Psoas muscle (tissue), 8 donors: ENCODE results near the gene PHF12. TPM values are rescaled to one million over a fixed set of nuclear protein-coding genes. Genes with fewer than 3 reads are reported as not detected.

Experiments
- ATAC-seq, 4 donors: fragments of 200-7000 bp; cut with Tn5 transposase; one replicate each; pipeline ENCODE4 v1.9.1; 2020; ENCODE audit warnings: moderate library complexity in 3 of 4, mild to moderate bottlenecking in 2 of 4
- DNase-seq, 2 donors: peaks; one replicate each; pipeline ENCODE4 v3.0.0-alpha.2; 2020
- H3K27ac ChIP-seq: fragments of 200-600 bp; one replicate; pipeline ENCODE4 v1.8.0; 2022
- H3K27me3 ChIP-seq, 3 donors: fragments of 200-600 bp in 1 of 3; one replicate each; pipeline versions ENCODE4 v1.6.1 to v1.8.0; 2013 to 2022; ENCODE audit warnings: low read length in 2 of 3, mild to moderate bottlenecking in 2 of 3, moderate library complexity in 1 of 3; ENCODE audit not compliant: insufficient read depth in 3 of 3
- H3K36me3 ChIP-seq, 2 donors: fragments of 200-600 bp in 1 of 2; one replicate each; pipeline versions ENCODE4 v1.6.1 to v1.8.0; 2013 to 2022; ENCODE audit warnings: low read depth in 1 of 2, mild to moderate bottlenecking in 1 of 2, moderate library complexity in 1 of 2; ENCODE audit not compliant: insufficient read depth in 1 of 2
- H3K4me1 ChIP-seq: fragments of 200-600 bp; one replicate; pipeline ENCODE4 v1.8.0; 2022
- H3K4me3 ChIP-seq: fragments of 200-600 bp; one replicate; pipeline ENCODE4 v1.8.0; 2022; ENCODE audit warnings: mild to moderate bottlenecking
- H3K9me3 ChIP-seq: fragments of 200-600 bp; one replicate; pipeline ENCODE4 v1.8.0; 2022
- WGBS, 3 donors: extraction: QIAGEN DNeasy Blood & Tissue Kit; methylation state at CpG; one replicate each; pipeline versions ENCODE4 v1.1.6 to v1.1.7; 2013; 5-methylcytosine and 5-hydroxymethylcytosine counted together
- intact Hi-C, 2 donors: fragments of 100-400 bp; cut with DNase I; formaldehyde crosslinking; loops; one replicate each; pipeline versions ENCODE4 v1.11.0 to v1.14.2; 2022
- polyA plus RNA-seq, 3 donors: library from polyadenylated mRNA; stranded (reverse); fragments of 200-250 nt; gene quantifications; one replicate each; pipeline ENCODE4 v1.2.3, GENCODE V29; 2013
- total RNA-seq, 4 donors: library from RNA; stranded (reverse); fragmentation: NEBNext Ultra II Directional in 2 of 4; extraction: Animal tissue kit (Norgen Biotek cat#: 25700) in 2 of 4; gene quantifications; one replicate each; pipeline versions ENCODE4 v1.2.1 to v1.2.4, GENCODE V29; 2021 to 2023
- TF ChIP-seq, protein P1 (sequence below): fragments of 200-600 bp; IDR thresholded peaks from one replicate; pipeline ENCODE4 v1.8.0; 2022; ENCODE audit warnings: antibody characterized with exemption
- donor health status: healthy with polysubstance abuse.
- donor health status: DM: no; HTN: no; CAD: no; lungs with moderate emphysema.
- donor health status: Bipolar disorder and iron deficiency.
- donor health status: healthy.
- donor health status: DM: yes; HTN: yes; CAD: no.
- donor health status: DM: no; HTN: no; CAD: no.
- donor health status: DM: no; HTN: no; CAD: no.
- donor health status: DM: yes; HTN: yes; CAD: no.

PHF12 gene
- total and polyA plus RNA-seq, 7 donors: 7.3 to 28.6 (median 22.3) TPM

DNA sequence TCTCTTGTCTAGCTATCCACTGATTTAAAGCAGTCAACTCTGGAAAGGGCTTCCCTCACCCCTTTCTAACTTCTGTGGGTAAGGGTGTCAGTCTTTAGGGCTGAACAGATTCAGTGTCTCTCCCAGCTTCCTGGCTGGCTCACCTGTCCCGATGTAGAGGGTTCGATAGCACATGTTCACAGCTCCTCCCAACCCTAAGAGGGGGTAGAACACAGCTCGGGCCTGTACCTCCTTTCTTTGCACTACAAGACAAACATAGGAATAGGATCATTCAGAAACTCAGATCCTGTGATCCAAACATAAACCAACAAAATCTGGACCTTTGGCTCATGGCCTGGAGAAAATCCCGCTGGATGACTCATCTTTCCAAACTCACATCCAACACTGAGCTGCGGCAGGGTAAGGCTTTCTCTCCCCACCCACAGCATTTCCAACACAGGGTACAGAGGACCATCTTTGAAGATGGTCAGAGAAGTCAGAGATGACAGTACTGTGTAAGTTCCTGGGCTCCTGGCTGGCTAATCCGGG lies 42.6 kb downstream of the PHF12 start:
- Histone ChIP-seq H3K27me3 (no peaks in the 10 kb centered on the region), H3K36me3 (peaks cover 15 to 83% of the 10 kb centered on the region in 2 donors), H3K9me3 (no peaks in the 10 kb centered on the region), H3K4me3 (no peak overlapping the region), H3K27ac (peak overlapping the region; percentile 61), H3K4me1 (peaks cover 15% of the 10 kb centered on the region)
- DNase-seq (no peak), ATAC-seq (peak in 3 of 4 donors; percentile 24 to 51 (median 40))
- TF ChIP-seq, protein P1, sequence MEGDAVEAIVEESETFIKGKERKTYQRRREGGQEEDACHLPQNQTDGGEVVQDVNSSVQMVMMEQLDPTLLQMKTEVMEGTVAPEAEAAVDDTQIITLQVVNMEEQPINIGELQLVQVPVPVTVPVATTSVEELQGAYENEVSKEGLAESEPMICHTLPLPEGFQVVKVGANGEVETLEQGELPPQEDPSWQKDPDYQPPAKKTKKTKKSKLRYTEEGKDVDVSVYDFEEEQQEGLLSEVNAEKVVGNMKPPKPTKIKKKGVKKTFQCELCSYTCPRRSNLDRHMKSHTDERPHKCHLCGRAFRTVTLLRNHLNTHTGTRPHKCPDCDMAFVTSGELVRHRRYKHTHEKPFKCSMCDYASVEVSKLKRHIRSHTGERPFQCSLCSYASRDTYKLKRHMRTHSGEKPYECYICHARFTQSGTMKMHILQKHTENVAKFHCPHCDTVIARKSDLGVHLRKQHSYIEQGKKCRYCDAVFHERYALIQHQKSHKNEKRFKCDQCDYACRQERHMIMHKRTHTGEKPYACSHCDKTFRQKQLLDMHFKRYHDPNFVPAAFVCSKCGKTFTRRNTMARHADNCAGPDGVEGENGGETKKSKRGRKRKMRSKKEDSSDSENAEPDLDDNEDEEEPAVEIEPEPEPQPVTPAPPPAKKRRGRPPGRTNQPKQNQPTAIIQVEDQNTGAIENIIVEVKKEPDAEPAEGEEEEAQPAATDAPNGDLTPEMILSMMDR: no peak
- 27 to 40% (median 34%) methylated on average over 6 of the region's 6 CpGs for WGBS, 3 donors
- intact Hi-C loops: no loop called here

DNA sequence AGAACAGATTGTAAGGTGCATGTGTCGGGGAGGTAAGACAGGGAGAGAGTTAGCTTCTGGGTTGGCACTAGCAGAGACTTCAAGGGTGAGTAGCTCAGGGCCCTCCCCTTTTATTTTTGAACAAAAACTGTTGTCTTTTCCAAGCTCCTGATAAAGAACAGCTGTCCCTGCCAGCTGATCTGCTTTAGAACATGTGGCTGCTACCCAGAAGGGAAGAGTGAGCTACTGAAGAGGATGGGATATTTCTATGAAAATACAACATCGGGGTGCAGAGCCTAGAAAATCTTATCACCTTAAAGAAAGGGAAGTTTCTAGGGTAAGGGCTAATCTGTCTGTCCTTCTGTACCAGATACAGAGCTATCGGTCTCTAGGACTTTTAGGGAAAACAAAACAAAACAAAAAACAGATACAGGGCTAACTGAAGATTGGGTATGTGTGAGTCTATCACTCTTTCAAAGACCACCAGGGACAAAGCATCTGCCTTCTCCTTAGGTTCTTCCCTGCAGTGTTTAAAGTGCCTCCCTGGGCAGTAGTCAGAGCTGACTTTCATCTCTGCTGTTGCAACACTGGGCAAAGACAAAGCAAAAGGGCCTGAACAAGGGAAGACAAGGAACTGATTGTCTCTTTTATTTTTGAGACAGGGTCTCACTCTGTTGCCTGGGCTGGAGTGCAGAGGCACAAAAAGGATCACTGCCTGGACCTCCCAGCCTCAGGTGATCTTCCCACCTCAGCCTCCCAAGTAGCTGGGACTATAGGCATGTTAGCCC lies 43.4 kb downstream of the PHF12 start:
- no peak for DNase-seq
- no peaks in the 10 kb centered on the region for H3K27me3 ChIP-seq
- 71 to 84% (median 83%) methylated on average over 3 of the region's 3 CpGs for WGBS, 3 donors
- intact Hi-C loops: no loop called here
- TF ChIP-seq, protein P1: no peak
- H3K4me3 ChIP-seq: no peak overlapping the region
- no peak for ATAC-seq
- peaks cover 20% of the 10 kb centered on the region for H3K4me1 ChIP-seq
- H3K36me3 ChIP-seq: peaks cover 14 to 75% of the 10 kb centered on the region in 2 donors
- peak overlapping the region; percentile 61 for H3K27ac ChIP-seq
- H3K9me3 ChIP-seq: no peaks in the 10 kb centered on the region

DNA sequence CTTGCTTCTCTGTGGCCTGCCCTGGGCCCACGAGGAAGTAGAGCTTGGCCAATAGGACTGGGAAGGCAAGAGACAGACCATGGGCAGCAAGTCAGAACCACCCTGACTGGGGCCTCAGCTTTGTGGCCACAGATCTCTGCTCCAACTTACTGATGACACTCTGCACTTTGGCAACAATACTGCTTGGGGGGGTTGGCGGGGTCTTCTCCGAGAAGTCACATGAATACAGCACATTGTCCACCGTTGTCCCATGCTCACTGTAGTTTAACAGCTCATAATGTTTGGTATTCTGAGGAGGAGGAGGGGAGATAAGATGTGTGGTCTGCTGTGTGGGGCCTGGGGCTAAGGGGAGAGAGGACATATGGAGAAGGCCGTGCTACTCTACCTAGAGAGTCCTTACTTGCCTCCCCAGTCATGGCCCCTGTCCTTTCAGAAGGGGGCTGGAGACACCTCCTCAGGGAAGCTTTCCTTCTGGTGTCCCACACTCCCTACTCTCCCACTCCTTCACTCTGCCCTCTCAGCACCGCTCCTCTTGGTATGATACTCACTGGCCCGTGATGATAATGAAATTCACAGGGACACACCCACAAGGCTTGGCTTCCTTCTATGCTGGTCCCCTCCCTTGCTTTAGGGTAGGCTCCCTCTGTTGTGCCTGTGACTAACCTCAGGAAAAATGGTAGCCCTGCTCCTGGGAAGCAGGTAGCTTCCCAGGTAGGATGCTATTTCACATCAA lies 44.4 kb downstream of the PHF12 start:
- H3K4me3 ChIP-seq: no peak overlapping the region
- no peak for ATAC-seq
- intact Hi-C loops: no loop called here
- 68 to 79% (median 69%) methylated on average over 7 of the region's 7 CpGs for WGBS, 3 donors
- peaks cover 23% of the 10 kb centered on the region for H3K4me1 ChIP-seq
- DNase-seq: no peak
- peaks cover 9 to 65% of the 10 kb centered on the region in 2 donors for H3K36me3 ChIP-seq
- H3K27ac ChIP-seq: no peak overlapping the region
- TF ChIP-seq, protein P1: no peak
- H3K27me3 ChIP-seq: no peaks in the 10 kb centered on the region
- H3K9me3 ChIP-seq: no peaks in the 10 kb centered on the region

DNA sequence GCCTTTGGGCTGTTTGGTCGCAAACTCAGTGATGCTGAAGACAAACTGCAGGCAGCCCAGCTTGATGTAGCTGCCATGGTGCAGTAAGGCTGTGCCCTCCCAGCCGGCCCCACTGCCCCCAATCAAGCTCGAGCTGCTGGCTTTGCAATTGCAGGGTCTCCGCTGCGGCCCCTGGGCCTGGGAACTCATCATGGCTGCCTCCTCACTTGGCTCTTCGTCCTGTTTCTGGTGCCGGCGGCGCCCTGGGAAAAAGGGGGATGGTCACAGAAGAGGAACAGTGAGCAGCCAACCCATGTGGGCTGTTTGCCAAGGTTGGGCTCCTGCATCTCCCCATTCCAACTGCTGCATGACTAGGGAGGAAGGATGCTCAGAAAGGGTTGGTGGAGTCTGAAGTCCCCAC lies 45.0 kb downstream of the PHF12 start:
- peaks cover 23% of the 10 kb centered on the region for H3K4me1 ChIP-seq
- no peak for DNase-seq
- no peaks in the 10 kb centered on the region for H3K27me3 ChIP-seq
- ATAC-seq: no peak
- no peaks in the 10 kb centered on the region for H3K9me3 ChIP-seq
- WGBS, 3 donors: 69 to 82% (median 76%) methylated on average over 9 of the region's 9 CpGs
- no peak overlapping the region for H3K4me3 ChIP-seq
- no peak overlapping the region for H3K27ac ChIP-seq
- TF ChIP-seq, protein P1: no peak
- H3K36me3 ChIP-seq: peaks cover 9 to 59% of the 10 kb centered on the region in 2 donors
- intact Hi-C loops: no loop called here
